NCI-H524 (cell line): ENCODE data around the gene TCF23.
"Not testable (repeated sequence)": the region's sequence is repeated elsewhere in the genome, so short reads cannot be mapped to it uniquely, and the experiment has no call there.

Experiments
- DNase-seq, 2 experiments: peaks; one replicate each; lab custom pipeline; 2025; lab: John Stamatoyannopoulos, UW

Gene TCF23

DNA sequence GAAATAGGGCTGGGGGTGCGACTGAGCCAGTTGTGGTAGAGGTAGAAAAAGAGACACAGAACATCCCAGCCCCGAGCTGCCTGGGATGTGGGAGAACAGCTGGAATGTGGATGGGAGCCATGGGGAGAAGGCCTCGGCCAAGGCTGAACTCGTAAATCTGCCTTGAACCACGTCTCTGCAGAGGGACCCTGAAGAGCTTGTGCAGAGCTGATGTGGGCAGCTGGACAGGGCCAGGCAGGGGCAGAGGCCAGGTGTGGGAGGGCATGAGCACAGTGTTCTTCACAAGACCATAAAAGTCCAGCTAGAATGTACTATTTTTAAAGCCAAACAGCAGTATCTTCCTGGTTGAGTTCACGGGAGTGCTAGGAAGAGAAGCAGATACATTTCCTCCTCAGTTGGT is 5.7 kb downstream of the TCF23 start:
- no peak for DNase-seq

DNA sequence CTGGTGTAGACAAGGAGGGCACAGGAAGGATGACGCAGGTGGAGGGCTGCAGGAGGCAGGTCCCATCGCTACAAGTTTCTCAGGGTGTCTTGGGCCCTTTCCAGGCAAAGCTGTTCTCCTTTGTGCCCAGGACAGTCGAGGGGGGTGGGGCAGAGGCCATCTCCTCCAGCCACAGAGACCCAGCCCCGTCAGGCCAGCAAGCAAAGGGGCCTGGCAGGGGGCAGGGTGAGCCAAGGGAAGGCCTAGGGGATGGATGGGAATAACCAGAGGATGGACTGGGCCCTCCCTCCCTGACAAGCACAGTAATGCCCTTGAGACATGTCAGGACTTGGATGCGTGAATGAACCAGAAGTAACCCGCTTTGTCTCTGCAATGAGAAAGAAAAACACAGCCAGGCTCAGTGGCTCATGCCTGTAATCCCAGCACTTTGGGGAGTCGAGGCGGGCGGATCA is 6.3 kb downstream of the TCF23 start:
- DNase-seq: no peak

DNA sequence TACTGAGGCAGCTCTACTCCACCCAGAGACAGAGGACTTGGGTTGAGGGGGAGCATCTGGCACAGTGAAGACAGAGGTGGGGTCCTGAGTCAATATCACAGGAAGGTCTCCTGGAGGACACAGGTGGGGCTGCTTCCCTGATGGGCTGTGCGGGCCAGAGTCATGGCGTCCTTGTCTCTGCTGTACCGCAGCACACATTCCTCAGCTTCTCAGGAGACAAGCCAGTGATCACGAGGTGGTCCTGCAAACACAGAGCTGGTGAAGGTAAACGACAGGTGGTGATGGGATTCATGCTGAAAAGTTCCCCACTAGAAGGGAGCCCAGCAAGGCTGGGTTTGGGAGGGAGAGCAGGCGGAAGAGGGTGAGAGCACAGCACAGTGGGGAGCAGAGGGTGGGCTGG is 9.7 kb downstream of the TCF23 start:
- DNase-seq: no peak

DNA sequence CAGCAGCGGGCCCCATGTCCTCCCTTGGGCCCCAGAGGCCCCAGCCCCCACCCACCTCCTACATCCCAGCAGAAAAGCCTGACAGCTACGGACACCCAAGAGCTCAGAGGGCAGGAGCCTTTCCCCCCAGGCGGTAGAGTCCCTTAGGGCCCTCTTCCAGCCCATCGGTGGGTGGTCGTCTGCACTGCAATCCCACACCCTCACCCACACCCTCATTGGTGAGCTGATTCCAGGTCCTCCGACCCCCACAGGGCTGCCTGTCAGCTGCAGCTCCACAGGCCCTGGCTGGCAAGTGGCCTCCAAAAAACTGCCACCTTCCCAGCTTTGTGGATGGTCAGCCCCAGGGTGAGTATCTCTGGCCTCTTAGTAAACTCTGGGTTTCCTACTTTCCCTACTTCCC is 10.5 kb downstream of the TCF23 start:
- DNase-seq: no peak

DNA sequence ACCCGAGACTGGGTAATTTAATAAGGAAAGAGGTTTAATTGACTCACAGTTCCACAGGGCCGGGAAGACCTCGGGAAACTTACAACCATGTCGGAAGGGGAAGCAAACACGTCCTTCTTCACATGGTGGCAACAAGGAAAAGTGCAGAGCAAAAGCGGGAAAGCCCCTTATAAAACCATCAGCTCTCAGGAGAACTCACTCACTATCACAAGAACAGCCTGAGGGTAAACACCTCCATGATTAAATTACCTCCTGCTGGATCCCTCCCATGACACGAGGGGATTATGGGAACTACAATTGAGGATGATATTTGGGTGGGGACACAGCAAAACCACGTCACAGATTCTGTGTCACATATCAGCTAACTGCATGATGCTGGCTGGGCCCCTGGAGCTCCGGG is 11.4 kb downstream of the TCF23 start:
- no peak for DNase-seq

DNA sequence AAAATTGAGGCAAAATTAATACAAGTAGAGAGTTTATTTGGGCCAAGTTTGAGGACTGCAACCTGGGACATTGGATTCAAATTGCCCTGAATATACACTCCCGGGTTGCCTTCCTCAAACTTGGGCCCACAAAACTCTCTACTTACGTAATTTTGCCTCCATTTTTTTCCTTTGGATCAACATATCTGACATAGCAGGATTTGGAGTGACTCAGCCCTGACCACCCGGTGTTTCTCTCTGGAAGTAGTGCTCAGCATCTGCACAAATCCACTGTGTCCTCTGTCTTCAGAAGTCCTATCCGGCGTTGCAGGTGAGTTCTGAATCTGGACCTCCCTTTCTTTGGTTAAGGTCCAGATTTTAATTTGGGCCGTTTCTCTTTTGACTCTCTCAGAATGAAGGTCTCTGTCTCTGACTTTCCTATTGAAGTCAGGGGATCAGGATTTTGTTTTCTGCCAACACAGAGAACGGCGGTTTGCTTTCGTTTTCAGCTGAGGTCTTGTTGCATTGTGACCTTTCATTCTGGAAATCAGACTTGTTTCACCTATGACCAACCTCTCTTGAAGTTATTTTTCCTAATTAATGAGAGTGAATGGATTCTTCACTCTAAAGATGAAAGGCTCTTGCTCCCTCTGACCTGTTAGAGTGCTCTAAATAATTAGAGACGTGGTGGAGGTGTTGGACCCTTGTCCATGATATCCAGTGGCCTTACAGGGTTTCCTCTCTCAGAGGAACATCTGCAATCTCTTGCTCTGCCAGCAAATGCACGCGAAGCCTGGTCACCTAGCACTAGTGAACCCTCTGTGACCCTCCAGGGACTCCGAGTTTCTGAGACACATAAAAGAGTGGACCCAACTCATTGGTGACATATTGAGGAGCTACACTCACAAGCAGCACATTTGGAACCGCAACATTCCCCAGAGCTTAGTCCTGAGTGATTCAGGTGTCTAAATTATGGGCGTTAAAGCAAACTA is 13.6 kb downstream of the TCF23 start:
- DNase-seq: no peak

DNA sequence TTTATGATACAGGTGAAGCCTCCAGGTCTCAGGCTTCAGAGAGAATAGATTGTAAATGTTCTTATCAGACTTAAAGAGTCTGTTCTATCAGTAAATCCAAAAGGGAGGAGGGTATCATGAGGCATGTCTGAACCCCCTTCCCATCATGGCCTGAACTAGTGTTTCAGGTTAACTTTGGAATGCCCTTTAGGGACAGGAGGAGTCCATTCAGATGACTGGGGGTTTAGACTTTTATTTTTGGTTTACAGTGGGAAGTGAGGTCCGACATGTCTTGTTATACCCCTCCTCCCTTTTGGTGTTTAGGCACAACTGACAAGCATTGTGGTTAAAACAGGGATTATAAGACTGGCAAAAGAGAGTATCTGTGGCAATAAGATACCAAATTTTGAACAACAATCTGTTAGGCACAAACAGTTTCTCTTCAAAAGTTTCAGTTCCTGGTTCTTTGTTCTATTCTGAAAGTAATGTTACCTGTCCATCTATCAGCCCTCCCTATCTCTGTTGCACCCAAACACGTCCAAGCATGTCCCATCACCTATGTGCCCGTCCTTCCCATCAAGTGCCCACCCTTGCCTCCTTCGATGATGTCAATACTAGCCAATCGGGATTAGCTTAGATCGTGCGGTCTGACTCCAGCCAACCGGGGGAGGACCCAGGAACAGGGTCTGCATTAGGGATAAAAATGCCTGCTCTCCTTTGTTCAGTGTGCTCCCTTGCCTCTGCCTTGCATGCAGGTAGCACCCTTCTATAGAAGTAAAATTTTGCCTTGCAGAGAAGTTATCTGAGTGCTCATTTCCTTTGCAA is 16.4 kb downstream of the TCF23 start:
- DNase-seq: no peak

DNA sequence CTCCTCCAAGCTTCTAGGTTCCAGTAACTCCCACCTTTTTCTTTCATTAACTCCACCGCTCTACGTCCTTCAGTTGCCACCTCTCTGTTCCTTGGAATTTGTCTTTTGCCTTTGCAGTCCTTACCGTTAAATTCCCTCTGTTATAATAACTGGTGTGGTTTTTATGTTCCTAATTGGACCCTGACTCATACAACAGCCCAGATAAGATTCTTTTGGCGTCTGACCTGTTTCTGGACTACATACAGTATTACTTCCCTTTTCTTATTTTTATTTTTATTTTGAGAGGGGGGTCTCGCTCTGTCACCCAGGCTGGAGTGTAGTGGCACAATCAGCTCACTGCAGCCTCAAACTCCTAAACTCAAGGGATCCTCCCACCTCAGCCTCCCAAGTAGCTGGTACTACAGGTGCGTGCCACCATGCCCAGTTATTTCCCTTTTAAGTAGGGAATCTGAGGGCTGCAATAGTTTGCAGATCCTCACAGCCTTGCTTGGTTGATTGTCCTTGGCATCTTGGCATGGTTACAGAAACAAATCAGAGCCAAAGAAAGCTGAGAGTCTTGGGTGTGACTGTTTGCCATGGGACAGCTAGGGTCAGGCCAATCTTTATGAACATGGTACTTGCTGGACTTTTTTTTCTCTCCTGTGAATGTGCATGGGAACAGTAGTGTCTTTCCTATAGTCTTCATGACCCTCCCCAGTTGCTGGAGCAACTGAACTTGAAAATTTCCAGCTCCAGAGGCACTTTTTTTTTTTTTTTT is 22.0 kb downstream of the TCF23 start:
- DNase-seq: no peak

DNA sequence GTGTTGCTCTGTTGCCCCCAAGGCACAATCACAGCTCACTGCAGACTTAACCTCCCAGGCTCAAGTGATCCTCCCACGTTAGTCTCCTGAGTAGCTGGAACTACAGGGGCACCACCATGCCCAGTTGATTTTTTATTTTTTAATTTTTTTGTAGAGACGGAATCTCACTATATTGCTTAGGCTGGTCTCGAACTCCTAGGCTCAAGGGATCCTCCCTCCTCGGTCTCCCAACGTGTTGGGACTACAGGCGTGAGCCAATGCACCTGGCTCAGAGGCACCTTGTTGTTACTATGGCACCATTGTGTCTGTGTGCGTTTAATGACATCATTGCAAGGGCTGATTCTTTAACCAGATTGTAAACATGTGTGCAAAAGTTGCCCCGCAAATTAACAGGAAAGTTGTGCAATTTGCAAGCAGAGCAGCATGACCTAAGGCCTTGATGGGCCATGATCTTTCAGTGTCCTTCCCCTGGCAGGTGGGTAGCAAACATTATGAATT is 22.6 kb downstream of the TCF23 start:
- no peak for DNase-seq

DNA sequence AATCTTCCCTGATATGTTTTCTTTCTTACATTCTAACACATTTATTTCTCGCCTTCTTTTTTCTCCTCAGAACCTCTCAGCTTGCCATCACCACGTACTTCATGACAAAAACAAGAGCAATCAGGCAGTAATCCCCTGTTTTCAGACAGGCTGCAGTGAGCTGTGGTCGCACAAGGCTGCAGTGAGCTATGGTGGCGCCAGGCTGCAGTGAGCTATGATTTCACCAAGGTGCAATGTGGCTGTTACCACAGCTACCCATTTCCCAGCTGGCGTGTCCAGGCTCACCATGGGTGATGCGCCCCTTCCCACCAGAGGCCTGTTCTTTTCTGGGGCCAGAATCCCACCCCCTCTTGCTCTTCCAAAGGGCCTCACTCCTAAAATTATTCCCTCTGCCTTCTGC is 25.8 kb downstream of the TCF23 start:
- no peak for DNase-seq

DNA sequence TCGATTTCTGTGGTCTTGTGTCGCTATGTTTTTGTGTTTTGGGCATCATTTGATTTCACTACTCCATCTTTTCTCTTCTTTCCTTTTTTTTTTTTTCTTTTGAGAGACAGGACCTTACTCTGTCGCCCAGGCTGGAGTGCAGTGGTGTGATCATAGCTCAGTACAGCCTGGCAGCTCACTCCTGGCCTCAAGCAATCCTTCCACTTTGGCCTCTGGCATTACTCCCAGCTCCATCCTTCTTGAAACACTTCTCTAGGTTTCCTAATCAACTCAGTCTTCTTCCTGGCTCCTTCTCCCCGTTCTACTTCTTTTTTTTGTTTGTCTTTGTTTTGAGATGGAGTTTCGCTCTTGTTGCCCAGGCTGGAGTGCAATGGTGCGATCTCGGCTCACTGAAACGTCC is 26.5 kb downstream of the TCF23 start:
- no peak for DNase-seq

DNA sequence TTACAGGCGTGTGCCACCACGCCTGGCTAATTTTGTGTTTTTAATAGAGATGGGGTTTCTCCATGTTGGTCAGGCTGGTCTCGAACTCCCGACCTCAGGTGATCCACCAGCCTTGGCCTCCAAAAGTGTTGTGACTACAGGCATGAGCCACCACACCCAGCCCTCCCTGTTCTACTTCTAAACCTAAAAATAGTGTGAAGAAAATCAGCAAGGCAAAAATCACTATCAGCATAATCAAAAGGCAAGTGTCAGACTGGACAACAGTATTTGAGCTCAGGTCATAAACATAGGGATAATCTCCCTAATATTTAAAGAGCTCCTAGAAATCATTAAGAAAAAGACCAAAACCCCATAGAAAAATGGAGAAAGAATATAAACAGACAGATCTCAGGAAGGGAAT is 27.0 kb downstream of the TCF23 start:
- not testable (repeated sequence) for DNase-seq

DNA sequence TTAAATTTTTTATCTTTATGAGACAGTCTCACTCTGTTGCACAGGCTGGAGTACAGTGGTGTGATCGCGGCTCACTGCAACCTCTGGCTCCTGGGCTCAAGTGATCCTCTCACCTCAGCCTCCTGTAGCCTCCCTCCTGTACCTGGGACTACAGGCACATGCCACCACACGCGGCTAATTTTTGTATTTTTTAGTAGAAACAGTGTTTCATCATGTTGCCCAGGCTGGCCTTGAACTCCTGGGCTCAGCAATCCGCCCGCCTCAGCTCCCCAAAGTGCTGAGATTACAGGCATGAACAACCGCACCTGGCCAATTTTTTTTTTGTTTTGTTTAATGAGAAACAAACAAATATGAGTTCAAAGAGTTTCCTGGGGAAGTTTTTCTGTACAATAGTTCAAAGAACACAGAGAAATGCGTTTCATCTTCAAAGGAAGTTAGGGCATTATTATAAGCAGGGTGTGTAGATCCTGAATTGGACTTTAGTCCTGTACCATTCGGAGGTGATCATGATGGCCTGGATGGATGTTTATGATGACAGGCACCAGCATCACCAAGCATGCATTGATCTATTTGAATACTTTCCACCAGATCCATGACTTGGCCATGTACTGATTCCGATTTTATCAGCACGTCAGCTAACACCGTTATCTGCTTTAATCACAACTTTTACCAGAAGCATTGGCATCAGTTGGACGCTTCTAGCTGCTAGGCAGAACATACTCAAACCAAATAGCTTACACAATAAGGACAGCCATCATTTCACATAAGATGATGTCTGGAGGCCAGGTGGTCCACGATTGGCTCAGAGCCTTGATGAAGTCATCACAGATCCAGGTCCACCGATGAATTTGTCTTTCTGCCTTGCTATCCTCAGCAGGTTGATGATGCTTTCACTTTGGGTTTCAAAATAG is 28.9 kb downstream of the TCF23 start:
- no peak for DNase-seq

DNA sequence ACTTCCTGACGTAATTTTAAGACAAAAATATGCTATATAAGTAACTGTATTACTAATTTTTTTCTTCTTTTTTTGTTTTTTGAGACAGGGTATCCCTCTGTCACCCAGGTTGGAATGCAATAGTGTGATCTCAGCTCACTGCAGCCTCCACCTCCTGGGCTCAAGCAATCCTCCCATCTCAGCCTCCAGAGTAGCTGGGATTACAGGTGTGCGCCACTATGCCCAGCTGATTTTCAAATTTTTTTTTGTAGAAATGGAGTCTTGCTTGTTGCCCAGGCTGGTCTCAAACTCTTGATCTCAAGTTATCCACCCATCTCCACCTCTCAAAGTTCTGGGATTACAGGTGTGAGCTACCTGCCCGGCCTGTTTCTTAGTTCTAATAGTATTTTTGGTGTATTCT is 29.7 kb downstream of the TCF23 start:
- no peak for DNase-seq

DNA sequence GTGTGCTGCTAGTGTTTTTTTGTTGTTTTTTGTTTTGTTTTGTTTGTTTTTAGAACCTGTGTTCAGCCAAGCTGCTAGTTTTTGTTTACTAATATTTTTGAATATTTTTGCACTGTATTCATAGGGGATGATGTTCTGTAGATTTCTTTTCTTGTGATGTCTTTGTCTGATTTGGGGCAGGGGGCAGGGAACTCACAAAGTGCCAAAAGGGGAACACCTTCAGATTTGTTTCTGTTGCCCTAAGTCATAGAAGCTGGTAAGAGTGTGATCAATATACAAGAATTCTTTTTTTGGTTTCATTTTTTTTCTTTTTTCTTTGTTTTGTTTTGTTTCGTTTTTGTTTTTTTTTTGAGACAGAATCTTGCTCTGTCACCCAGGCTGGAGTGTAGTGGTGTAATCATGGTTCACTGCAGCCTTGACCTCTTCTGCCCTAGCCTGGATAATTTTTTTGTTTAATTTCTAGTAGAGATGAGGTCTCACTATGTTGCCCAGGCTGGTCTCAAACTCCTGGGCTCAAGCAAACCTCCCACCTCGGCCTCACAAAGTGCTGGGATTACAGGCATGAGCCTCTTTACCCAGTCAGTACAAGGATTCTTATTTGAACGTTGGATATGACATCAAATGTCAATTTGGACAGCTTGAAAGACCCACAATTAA is 30.7 kb downstream of the TCF23 start:
- DNase-seq: no peak

DNA sequence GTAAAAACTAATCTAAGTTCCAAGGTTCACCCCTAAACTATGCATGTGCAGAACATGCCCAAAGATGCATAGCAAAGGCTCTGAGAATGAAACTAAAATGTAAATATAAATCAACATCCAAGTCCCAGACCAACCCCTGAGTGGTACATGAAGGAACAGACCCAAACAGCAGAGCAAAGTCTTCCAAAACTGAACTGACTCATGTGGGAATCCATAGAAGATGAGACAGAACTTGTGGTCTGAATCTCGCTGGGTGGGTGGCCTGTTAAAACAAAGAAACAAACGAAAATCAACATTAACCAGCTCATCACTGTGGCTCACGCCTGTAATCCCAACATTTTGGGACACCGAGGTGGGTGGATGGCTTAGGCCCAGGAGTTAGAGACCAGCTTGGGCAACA is 33.5 kb downstream of the TCF23 start:
- DNase-seq: no peak

DNA sequence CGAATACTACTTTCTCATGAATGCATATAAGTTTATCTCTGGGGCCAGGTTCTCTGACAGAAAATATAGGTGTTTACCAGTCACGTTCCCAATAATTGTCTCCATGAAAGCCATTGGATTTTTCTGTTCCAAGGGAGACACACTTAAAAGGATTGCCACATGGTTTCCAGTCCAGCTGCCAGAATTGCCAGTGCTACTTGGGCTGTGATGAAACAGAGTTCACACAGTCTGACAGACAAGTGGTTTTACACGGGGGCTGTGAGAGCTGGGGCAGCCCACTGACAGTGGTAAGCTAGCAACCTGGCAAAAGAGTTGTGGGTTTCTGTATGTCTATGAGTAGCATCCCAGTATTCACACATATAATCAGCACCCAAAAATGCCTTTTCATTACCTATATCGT is 35.3 kb downstream of the TCF23 start:
- no peak for DNase-seq

DNA sequence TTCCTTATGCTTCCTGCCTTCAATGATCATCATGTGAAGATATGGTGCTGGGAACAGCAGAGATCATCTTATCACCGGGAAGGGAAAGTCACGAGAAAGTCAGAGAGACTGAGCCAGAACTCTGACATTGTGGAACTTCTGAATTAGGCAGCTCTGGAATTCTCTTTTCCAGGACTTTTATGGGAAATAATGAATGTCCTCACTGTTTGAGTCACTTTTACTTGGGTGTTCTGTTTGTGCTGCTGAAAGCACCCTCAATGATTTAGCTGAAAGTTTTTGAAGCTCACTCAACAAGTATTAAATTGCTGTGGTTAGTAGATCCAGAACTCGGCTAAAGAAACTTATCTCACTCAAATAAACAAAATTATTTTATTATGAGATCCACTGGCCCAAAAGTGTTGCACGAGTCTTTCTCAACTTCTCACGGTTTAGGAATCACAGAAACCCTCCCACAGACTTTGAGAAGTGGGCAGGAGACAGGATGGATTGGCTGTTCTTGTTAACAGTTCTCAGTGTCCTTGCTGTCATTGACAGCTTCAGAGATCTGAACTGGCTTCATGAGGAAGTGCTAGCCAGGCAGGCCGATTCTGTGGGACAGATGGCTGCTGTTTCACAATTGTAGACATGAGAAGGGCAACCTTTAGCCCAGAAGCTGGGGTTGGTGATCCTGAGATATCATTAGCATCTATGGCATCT is 36.7 kb downstream of the TCF23 start:
- DNase-seq: peak in 1 of 2 experiments; percentile 62

DNA sequence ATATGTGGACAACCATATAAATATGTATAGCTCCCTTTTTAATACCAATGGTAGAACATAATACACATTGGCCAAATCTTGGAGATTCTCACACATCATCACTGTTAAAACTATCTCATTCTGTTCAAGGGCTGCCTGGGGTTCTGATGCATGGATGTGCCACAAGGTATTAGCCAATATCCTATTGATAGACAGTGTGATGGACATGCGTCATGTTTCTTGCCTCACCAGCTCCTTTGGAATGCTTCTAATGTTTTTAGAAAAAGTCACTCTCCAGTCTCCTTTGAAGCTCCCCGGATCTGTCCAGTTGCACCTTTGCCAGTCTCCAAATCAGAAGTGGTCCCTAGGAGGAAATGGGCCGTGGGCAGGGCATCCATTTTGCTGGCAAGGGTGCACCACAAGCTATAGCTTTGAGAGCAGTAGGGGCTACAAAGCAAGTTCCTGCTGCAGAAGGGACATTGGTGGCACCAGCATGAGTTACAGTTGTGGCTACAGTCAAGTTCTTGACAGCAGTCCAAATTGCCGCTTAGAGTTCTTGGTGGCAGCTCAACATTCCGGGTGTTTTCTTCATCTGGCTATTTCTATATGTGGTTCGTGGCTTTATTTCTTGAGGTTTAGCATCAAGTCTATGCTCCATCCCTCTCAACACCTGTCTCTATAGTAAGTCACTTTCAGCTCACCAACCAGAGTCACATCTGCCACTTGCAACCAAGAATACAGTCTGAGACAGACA is 38.0 kb downstream of the TCF23 start:
- DNase-seq: no peak
